ENCODE data around the gene TMC3. TPM values are rescaled to one million over a fixed set of nuclear protein-coding genes. Genes with fewer than 3 reads are reported as not detected.

Gene TMC3
- total RNA-seq, 1 donor from 2014 or later, result 0.13 TPM

DNA sequence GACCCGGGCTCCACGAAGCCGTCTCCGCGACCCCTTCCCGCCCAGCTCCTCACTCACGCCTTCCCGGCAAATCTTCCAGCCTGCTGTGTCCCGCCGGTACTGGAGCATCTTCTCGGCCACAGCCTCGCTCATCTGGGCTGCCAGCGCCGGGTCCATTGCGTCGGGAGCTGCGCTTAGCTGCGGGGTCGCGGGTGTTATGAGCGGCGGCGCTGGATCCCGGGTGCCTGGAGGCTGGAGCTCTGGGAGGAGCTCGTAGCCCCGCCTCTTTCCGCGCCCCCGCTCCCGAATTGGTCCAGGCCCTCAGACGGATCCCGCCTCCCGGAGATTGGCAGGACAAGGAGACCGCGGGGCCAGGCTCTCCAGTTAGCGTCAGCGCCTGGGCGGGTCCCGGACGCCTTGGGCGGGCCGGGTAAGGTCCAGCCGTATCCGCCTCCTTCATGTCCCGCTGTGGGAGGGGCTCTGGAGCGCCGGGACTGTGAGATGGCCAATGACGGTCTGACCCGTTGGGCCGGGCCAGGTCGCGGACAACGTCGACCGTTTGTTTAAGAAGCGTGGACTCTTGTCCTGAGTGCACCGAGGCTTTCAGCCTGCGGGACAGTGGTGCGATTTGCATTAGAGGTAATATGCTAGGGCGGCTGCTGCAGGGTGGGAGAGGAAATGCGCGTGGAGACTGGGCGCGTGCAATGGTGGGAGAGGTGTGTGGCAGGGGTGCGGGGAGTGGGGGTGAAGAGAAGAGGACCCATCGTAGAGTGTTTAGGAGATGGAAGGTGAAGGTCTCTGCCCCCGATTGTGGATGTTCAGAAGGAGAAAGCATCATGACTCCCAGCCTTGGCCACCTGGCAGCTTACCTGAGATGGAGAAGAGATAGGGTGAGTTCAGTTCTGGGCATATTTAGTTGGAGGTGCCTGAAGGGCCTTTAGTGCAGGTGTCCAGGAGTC is 49.8 kb downstream of the TMC3 start, which contains the start of gene STARD5:
Gene STARD5, minus strand, starts transcription at position 198 of the 938 bp plus-strand sequence. Its CDS starts 42 bp downstream, at position 156.
- Histone ChIP-seq H3K9me3 (ENCODE audit: low read depth) (no peaks in the 10 kb centered on the region), H3K36me3 (no peaks in the 10 kb centered on the region), H3K27ac (no peak within 1 kb of the TSS), H3K4me2 (peak within 1 kb of the TSS; percentile 85), H3K4me3 (peak within 1 kb of the TSS; percentile 65), H3K4me1 (no peaks in the 10 kb centered on the region), H4K20me1 (ENCODE audit: low read depth) (no peaks in the 10 kb centered on the region), H2AFZ (replicated peaks) (peak within 1 kb of the TSS; percentile 91), H3K9ac (no peak within 1 kb of the TSS), H3F3A (ENCODE audit: low read depth) (no peaks in the 10 kb centered on the region), H3K79me2 (ENCODE audit: low read depth) (no peaks in the 10 kb centered on the region), H3K27me3 (peaks cover 16% of the 10 kb centered on the region)
- peak; percentile 26 for TF ChIP-seq EZH2phosphoT487 (IDR thresholded peaks at IDR 0.05)
- no peak for TF ChIP-seq EZH2 (IDR thresholded peaks at IDR 0.05)
- TF ChIP-seq, protein P1, sequence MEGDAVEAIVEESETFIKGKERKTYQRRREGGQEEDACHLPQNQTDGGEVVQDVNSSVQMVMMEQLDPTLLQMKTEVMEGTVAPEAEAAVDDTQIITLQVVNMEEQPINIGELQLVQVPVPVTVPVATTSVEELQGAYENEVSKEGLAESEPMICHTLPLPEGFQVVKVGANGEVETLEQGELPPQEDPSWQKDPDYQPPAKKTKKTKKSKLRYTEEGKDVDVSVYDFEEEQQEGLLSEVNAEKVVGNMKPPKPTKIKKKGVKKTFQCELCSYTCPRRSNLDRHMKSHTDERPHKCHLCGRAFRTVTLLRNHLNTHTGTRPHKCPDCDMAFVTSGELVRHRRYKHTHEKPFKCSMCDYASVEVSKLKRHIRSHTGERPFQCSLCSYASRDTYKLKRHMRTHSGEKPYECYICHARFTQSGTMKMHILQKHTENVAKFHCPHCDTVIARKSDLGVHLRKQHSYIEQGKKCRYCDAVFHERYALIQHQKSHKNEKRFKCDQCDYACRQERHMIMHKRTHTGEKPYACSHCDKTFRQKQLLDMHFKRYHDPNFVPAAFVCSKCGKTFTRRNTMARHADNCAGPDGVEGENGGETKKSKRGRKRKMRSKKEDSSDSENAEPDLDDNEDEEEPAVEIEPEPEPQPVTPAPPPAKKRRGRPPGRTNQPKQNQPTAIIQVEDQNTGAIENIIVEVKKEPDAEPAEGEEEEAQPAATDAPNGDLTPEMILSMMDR (IDR thresholded peaks at IDR 0.05), result no peak
- Mint-ChIP-seq H3K9me3 (no peaks in the 10 kb centered on the region), H3K27ac (no peak within 1 kb of the TSS), H3K4me3 (peak within 1 kb of the TSS; percentile 97), H3K27me3 (ENCODE audit: insufficient read depth, low read depth) (peaks cover 8% of the 10 kb centered on the region), H3K36me3 (no peaks in the 10 kb centered on the region), H3K4me1 (peaks cover 15% of the 10 kb centered on the region)
- peak; percentile 99 for DNase-seq (ENCODE audit: low spot score)

DNA sequence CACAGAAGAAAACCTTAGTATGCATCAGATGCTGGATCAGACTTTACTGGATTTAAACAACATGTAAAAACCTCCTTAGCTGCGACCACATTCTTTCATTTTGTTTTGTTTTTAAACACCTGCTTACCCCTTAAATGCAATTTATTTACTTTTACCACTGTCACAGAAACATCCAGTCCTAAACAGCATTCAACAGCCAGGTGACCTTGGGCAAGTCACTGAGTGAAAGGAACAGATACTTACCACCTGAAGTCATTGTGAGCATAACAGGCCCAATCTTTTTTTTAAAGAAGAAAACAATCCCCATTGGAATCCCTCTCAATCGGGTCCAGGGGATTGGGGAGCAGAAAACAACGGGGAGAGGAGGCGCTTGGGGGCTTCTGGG is 50.5 kb downstream of the TMC3 start:
- Mint-ChIP-seq H3K4me3 (peak overlapping the region; percentile 97), H3K27me3 (ENCODE audit: insufficient read depth, low read depth) (peaks cover 10% of the 10 kb centered on the region)
- no peak overlapping the region for H3K27ac ChIP-seq

DNA sequence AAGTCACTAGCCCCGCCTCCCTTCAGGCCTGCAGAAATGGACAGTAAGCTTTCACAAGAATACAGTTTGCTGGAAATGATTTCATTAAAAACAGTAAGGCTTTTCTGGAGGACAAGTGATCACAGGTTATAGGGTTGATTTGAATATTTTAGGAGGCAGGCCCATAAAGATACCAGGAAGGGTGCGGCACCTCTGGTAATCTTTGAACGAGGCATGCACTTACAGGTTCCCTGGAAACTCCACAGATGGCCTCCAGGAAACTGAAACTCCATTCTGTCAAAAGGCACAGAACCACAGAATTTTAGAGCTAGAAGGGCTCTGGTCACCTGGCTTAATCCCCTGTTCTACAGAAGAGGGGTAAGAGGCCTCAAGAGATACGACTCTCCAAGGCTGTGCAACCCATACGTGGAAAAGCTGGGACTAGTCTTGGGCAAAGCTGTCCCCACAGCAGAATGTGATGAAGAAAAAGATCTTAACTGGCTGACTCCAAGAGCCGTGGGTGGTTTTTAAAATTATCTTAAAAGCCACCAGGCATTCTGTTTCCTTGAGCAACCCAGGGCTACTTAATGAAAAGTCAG is 51.2 kb downstream of the TMC3 start:
- Histone ChIP-seq H3K36me3 (no peaks in the 10 kb centered on the region), H3K79me2 (ENCODE audit: low read depth) (no peaks in the 10 kb centered on the region), H3K27me3 (peaks cover 16% of the 10 kb centered on the region), H3F3A (ENCODE audit: low read depth) (no peaks in the 10 kb centered on the region), H3K4me1 (no peaks in the 10 kb centered on the region), H3K4me3 (peak overlapping the region; percentile 17), H3K9ac (no peak overlapping the region), H3K27ac (no peak overlapping the region), H4K20me1 (ENCODE audit: low read depth) (no peaks in the 10 kb centered on the region), H3K4me2 (peak overlapping the region; percentile 80), H2AFZ (replicated peaks) (no peak overlapping the region), H3K9me3 (ENCODE audit: low read depth) (no peaks in the 10 kb centered on the region)
- no peaks in the 10 kb centered on the region for H3K36me3 Mint-ChIP-seq
- H3K4me3 Mint-ChIP-seq, result no peak overlapping the region
- H3K9me3 Mint-ChIP-seq, result no peaks in the 10 kb centered on the region
- H3K4me1 Mint-ChIP-seq, result peaks cover 15% of the 10 kb centered on the region
- no peak for DNase-seq (ENCODE audit: low spot score)
- H3K27me3 Mint-ChIP-seq (ENCODE audit: insufficient read depth, low read depth), result peaks cover 11% of the 10 kb centered on the region
- H3K27ac Mint-ChIP-seq, result no peak overlapping the region
- TF ChIP-seq, protein P1 (IDR thresholded peaks at IDR 0.05), result no peak
- TF ChIP-seq EZH2 (IDR thresholded peaks at IDR 0.05) (no peak), EZH2phosphoT487 (IDR thresholded peaks at IDR 0.05) (no peak)

More for the DNA sequence above, 50.5 kb downstream of the TMC3 start:
- no peaks in the 10 kb centered on the region for H3K9me3 ChIP-seq (ENCODE audit: low read depth)
- Mint-ChIP-seq H3K9me3 (no peaks in the 10 kb centered on the region), H3K4me1 (peaks cover 15% of the 10 kb centered on the region), H3K27ac (no peak overlapping the region), H3K36me3 (no peaks in the 10 kb centered on the region)
- no peaks in the 10 kb centered on the region for H3K4me1 ChIP-seq
- no peak overlapping the region for H3K9ac ChIP-seq
- peak overlapping the region; percentile 91 for H2AFZ ChIP-seq (replicated peaks)
- peak overlapping the region; percentile 65 for H3K4me3 ChIP-seq
- peaks cover 16% of the 10 kb centered on the region for H3K27me3 ChIP-seq
- TF ChIP-seq EZH2 (IDR thresholded peaks at IDR 0.05) (no peak), EZH2phosphoT487 (IDR thresholded peaks at IDR 0.05) (no peak)
- TF ChIP-seq, protein P1 (IDR thresholded peaks at IDR 0.05), result no peak
- no peaks in the 10 kb centered on the region for H3K36me3 ChIP-seq
- no peaks in the 10 kb centered on the region for H3F3A ChIP-seq (ENCODE audit: low read depth)
- peak overlapping the region; percentile 80 for H3K4me2 ChIP-seq
- H4K20me1 ChIP-seq (ENCODE audit: low read depth), result no peaks in the 10 kb centered on the region
- DNase-seq (ENCODE audit: low spot score), result no peak
- H3K79me2 ChIP-seq (ENCODE audit: low read depth), result no peaks in the 10 kb centered on the region

All from neural progenitor cell (in vitro differentiated cells).